LNCaP clone FGC (cell line): Measurements from ENCODE around the gene TMOD3.

Experiments
- DNase-seq: peaks from one replicate; pipeline ENCODE4 v3.0.0-alpha.2; 2011; ENCODE audit warnings: low read depth
- H3K4me3 ChIP-seq: 2 replicates; pipeline ENCODE4 v1.5.1; 2011; ENCODE audit warnings: mild to moderate bottlenecking, low read depth, low read length, control low read depth
- TF ChIP-seq, protein P1 (sequence below): IDR thresholded peaks from 2 replicates; pipeline ENCODE4 v1.5.1; 2012; ENCODE audit warnings: mild to moderate bottlenecking; ENCODE audit not compliant: control insufficient read depth, insufficient read depth; ENCODE audit errors: extremely low read depth

The TMOD3 gene

DNA sequence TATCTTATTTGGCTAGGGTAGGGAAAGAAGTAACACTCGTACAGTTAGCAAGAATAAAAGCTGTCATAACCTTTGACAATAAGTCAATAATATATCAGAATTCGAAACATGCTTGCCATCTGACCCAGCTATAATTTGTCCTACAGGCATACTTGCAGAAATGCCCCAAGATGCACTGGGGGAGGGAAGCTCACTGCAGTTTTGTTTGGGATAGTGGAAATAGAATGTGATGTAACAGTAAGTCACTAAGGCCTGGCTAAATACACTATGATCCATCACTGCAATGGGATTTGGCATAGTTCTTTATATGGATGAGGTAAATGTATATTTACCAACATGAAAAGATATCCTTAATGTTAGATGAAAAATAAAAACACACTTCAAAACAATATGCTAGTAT is 25.5 kb upstream of the TMOD3 start:
- TF ChIP-seq, protein P1, sequence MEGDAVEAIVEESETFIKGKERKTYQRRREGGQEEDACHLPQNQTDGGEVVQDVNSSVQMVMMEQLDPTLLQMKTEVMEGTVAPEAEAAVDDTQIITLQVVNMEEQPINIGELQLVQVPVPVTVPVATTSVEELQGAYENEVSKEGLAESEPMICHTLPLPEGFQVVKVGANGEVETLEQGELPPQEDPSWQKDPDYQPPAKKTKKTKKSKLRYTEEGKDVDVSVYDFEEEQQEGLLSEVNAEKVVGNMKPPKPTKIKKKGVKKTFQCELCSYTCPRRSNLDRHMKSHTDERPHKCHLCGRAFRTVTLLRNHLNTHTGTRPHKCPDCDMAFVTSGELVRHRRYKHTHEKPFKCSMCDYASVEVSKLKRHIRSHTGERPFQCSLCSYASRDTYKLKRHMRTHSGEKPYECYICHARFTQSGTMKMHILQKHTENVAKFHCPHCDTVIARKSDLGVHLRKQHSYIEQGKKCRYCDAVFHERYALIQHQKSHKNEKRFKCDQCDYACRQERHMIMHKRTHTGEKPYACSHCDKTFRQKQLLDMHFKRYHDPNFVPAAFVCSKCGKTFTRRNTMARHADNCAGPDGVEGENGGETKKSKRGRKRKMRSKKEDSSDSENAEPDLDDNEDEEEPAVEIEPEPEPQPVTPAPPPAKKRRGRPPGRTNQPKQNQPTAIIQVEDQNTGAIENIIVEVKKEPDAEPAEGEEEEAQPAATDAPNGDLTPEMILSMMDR = no peak
- DNase-seq = no peak
- H3K4me3 ChIP-seq = no peak overlapping the region

DNA sequence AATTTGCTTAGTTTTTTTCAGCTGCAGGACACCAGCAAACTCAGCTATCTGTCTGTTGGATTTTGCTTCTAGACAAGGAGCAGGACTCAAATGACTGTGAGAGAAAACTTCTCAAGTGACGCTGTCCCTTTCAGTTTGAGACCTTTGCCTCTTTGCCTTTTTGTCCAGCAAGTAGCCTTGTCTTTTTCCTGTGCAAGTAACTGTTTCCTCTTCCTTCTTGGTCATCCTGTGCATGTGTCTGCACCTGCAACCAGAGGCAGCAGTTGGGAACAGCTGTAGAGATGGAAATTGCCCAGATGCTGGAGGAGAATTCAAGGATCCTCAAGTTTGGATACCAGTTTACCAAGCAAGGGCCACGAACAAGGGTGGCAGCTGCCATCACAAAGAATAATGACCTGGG is 23.3 kb upstream of the TMOD3 start:
- TF ChIP-seq, protein P1 = no peak
- no peak overlapping the region for H3K4me3 ChIP-seq
- DNase-seq = no peak

DNA sequence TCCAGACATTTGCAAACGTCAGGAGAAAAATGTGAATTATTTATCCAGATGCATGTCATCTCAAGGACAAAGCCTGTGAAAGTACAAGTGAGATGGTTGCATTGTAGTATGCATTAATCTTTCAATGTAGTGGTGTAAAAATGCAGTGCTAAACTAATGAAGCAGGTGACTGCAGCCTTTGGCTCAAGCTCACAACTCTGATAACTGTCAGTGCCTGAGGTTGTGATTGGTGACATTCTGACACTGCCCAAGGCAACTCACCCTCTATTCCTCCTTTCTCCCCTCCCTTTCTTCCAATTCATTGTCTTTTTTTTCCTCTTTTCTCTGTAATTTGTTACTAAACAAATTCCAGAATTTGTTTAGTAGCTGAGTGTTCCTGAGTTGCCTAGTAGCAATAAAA is 20.0 kb upstream of the TMOD3 start:
- H3K4me3 ChIP-seq = no peak overlapping the region
- TF ChIP-seq, protein P1 = no peak
- no peak for DNase-seq

DNA sequence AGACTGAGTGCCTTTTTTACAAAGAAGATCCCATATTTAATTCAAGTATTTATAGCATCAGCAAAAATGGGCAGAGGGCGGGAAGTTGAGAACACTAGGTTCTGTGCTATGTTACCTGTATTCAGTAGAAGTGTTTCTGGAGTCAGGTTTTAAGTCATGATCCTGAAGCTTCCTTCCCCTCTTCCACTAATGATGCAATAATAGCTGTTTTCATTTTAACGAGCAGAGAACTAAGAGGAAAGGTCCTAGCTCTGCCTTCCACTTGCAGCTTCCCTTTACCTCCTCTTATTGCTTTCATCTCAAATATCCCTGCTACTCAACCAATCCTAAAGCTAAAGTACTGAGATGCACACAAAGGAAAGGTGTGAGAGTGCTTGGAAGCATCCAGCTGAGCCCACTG is 16.9 kb upstream of the TMOD3 start:
- no peak overlapping the region for H3K4me3 ChIP-seq
- no peak for DNase-seq
- TF ChIP-seq, protein P1 = no peak

DNA sequence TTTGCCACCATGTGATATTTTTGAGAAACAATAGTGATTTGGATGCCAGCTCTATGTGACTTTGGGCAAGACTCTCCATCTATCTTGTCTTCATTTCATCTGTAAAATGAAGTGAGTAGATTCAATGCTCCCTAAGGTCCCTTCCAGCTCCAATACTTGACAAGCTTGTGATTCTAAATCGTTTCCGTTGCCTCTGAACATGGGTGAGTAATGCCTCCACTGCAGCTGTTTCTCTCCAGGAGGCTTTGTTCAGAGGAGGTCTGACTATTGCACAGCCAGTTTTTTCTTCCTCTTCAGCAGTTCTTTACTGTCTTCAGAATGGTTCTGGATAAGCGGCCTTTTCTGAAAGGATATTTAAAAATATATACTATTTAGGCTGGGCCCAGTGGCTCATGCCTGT is 14.8 kb upstream of the TMOD3 start:
- DNase-seq = no peak
- H3K4me3 ChIP-seq = no peak overlapping the region
- TF ChIP-seq, protein P1 = no peak

DNA sequence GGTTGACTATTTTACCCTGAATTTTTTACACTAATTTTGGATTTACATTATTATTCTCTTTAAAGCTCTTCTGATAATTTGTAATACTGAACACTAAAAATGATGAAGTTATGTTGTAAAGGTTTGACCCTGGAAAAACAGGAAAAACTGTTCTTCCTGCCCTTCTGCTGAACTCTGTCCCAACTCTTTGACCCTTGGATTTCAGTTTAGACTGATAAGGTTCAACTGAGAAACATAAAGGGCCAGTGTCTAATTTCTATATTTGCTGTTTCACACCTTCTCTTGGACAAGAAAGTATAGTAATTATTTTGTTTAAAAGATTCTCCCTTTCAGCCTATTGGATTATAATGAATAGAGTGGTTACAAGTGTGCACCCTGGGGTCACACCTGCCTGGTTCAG is 12.8 kb upstream of the TMOD3 start:
- no peak for DNase-seq
- TF ChIP-seq, protein P1 = no peak
- no peak overlapping the region for H3K4me3 ChIP-seq

DNA sequence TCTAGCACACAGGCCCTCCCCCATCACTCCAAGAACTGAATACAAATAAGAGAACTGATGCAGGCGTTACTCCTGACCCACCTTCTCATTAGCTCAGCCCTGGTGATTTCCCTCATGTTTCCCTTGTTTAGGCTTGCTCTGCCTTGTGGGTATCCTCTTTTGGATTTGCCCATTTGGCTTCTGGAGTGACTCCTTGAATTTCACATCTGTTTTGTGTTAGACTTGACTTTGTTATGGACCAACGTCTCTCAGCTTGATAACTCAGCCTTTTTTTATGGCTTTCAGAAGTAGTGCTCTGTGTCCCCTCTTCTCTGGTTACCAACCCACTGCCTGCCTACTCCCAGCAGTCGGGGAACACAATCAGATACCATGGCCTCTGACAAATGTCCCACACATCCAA is 11.3 kb upstream of the TMOD3 start:
- TF ChIP-seq, protein P1 = no peak
- no peak overlapping the region for H3K4me3 ChIP-seq
- DNase-seq = no peak
